OCI-LY3 (cell line): Measurements from ENCODE around the gene HDAC4.

Experiments used
- EZH2phosphoT487 ChIP-seq: fragments of 200-600 bp; shearing (Covaris generic); IDR thresholded peaks from 2 replicates; pipeline ENCODE4 v1.6.1; 2018; ENCODE audit warnings: antibody characterized with exemption, mixed run types, low read depth
- TF ChIP-seq, protein P1 (sequence below): fragments of 200-600, 300-600 bp; sonication (generic); IDR thresholded peaks from 2 replicates; pipeline ENCODE4 v1.5.1; 2014; ENCODE audit warnings: antibody characterized with exemption, low read length, low read depth

DNA sequence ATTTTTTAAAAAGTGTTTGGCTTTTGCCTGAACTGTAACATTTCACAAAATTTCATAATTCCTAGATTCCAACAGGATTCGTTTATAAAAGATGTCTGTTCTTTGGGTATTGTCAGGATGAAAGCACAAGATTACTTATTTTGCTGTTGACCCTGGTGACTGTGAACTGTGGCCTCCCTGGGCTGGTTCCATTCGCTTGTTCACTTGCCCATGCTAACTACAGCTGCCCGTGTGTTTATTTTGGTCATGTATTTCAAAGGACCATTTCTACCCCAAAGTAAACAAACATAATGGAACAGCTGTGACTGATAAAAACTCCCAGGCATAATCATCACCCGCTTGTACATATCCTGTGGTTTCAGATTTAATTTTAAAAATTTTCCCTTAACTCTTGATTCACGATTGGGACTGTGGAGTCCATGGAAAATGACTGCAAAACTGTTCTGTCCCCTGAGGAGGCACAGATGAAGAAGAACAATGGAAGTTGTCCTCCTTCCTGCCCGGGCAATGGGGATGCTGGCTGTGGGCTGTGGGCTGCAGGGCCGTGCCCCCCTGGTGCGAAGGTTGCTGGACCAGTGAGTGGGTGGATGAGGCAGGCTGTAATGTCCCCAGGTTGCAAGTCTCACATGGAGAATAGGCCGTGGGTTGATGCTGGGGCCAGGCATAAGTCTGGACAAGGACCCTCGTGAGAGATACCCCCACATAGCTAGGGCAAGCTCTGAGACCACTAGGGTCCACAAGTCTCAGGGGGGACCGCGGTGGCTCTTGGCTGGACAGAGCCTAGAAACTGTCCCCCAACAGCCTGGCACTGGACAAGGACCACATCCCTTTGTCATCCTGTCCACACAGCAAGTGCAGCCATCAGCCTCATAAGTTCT lies 28.9 kb upstream of the HDAC4 start:
- TF ChIP-seq, protein P1, sequence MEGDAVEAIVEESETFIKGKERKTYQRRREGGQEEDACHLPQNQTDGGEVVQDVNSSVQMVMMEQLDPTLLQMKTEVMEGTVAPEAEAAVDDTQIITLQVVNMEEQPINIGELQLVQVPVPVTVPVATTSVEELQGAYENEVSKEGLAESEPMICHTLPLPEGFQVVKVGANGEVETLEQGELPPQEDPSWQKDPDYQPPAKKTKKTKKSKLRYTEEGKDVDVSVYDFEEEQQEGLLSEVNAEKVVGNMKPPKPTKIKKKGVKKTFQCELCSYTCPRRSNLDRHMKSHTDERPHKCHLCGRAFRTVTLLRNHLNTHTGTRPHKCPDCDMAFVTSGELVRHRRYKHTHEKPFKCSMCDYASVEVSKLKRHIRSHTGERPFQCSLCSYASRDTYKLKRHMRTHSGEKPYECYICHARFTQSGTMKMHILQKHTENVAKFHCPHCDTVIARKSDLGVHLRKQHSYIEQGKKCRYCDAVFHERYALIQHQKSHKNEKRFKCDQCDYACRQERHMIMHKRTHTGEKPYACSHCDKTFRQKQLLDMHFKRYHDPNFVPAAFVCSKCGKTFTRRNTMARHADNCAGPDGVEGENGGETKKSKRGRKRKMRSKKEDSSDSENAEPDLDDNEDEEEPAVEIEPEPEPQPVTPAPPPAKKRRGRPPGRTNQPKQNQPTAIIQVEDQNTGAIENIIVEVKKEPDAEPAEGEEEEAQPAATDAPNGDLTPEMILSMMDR: no peak
- no peak for TF ChIP-seq EZH2phosphoT487
